ENCODE results near the gene LPIN3.
"Not testable (repeated sequence)": the region's sequence is repeated elsewhere in the genome, so short reads cannot be mapped to it uniquely, and the experiment has no call there.

The LPIN3 gene, protein sequence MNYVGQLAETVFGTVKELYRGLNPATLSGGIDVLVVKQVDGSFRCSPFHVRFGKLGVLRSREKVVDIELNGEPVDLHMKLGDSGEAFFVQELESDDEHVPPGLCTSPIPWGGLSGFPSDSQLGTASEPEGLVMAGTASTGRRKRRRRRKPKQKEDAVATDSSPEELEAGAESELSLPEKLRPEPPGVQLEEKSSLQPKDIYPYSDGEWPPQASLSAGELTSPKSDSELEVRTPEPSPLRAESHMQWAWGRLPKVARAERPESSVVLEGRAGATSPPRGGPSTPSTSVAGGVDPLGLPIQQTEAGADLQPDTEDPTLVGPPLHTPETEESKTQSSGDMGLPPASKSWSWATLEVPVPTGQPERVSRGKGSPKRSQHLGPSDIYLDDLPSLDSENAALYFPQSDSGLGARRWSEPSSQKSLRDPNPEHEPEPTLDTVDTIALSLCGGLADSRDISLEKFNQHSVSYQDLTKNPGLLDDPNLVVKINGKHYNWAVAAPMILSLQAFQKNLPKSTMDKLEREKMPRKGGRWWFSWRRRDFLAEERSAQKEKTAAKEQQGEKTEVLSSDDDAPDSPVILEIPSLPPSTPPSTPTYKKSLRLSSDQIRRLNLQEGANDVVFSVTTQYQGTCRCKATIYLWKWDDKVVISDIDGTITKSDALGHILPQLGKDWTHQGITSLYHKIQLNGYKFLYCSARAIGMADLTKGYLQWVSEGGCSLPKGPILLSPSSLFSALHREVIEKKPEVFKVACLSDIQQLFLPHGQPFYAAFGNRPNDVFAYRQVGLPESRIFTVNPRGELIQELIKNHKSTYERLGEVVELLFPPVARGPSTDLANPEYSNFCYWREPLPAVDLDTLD

DNA sequence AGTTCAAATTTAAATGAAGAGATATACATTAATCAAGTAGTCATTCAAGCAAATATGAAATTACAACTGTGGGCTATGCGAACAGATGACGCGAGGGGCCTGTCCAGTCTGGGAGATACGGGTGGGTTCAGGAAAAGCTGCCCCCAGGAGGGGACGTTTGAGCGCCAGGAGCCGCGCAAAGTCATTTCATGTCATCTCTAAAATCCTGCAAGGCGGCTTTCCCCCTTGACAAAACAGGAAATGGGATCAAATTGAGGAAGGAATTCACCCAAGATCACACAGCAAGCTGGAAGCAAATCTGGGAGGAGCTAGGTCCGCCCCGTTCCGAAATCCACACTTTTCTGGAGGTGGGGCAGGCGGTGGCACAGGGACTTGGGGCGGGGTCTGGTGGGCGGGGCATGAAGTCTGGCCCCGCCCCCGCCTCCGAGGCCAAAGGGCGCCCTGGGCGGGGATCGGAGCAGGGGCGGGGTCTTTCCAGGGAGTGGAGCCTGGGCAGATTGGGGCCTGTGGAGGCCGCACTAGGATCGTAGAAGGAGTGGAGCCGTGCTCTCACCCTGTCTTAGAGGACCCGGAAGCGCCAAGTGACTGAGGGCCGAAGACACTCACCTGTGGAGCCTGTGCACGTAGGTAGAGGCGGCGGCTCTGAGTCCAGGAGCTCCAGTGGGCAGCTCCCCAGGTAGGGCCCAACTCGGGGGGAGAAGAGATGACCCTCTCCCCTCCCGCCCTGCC lies at the start of gene LPIN3:
LPIN3 (plus strand) TSS at position 495 of the 729 bp plus-strand sequence. CDS start 4,983 bp downstream, outside the sequence.
- peak; percentile 55 for DNase-seq

DNA sequence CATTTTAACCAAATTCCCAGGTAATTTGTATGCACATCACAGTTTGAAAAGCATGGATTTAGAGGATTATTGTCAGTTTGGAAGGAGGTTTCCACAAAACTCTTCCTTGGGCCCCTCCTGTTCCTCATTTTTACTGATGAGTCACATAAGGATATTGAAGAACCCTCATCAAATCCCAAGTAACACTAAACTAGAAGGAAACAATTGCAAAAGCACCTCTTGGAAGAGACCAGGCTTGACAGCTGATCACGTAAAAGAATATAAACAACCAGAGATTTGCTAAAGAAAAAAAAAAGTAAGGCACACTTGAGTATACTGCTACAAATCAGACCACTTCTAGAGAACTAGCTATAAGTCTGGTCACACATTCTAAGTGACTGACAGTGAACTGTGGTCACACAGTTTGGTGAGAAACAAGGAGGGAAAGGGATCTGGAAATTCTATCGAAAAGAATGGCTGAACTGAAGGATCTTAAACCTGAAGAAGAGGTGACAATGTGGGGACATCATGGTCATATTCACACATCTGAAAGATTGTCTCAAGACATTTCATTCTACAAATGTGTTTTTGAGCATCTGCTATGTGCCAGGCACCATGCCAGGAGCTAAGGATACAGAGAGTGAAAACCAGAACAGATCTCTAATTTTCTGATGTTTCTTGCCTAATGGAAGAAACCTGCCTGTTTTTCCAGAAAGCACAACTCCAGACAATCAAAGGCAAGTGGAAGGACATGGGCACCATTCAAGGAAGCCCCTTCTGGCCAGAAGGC lies 47.2 kb upstream of the LPIN3 start:
- no peak for DNase-seq

DNA sequence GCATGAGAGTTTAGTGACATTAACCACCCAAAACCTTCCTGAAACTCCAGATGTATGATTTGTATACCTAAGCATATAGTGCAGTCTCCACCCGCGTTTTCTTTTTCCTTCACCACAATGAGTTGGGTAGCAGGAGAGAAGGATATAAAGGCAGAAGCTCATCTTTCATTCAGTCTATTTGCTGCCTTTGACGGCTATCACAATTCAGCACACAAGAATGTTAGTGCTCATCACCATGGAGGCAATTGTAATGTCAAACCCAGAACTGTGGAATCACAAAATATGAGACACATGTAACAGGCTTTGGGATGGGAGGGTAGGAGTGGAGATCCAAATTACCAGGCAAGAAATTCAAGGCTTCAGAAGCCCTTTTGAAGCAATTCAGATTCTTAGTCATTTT lies 40.7 kb upstream of the LPIN3 start:
- no peak for DNase-seq

DNA sequence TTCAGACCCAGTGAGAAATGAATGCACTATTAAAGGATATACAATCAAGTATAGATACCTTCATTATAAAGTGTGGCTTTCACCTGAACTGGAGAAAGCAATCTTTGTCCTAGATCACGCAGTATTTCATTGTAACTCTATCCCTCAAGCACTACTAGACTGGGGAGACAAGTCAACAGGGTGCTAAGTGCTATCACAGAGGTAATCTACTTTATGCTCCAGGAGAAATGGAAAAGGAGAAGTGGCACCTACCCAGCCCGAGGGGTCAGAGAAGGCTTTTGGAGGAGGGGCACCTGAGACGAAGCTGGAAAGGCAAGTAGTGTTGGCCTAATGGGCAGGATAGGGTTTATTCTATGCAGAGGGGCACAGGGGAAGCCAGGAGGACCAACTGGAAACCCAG lies 40.2 kb upstream of the LPIN3 start:
- no peak for DNase-seq

DNA sequence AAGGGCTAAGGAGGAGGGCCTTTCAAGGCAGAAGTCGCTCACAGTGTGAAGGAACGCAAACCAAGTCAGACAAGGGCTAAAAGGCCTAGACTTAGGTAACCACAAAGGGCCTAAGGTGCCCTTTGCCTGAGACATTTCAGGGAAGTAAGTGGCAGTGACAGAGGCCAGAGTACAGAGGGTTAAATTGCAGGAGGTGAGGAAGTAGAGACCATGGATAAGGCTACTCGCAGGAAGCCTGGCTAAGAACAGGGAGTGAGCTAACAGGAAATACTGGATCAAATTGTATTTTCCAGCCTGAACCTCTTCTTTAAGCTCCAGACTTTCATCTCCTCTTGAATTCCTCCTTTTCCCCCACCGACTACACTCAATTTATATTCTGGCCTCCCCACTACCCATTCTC lies 39.7 kb upstream of the LPIN3 start:
- DNase-seq, result no peak

DNA sequence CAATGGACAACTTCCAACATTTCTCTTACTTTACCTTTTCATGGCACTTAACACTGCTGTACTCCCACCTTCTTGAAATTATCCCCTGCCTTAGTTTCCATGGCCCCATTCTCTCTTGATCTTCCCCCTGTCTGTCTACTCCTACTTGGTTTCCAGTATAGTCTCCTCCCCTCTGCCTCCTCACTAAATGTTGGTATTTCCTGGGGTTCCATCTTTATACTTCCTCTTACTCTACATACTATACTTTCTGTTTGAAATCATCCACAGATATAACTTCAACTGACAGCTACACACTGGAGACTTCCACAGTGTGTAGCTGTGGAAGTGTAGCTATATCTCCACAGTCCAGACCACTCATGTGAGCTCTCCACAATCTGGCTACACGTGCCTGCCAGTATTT lies 36.6 kb upstream of the LPIN3 start:
- no peak for DNase-seq

DNA sequence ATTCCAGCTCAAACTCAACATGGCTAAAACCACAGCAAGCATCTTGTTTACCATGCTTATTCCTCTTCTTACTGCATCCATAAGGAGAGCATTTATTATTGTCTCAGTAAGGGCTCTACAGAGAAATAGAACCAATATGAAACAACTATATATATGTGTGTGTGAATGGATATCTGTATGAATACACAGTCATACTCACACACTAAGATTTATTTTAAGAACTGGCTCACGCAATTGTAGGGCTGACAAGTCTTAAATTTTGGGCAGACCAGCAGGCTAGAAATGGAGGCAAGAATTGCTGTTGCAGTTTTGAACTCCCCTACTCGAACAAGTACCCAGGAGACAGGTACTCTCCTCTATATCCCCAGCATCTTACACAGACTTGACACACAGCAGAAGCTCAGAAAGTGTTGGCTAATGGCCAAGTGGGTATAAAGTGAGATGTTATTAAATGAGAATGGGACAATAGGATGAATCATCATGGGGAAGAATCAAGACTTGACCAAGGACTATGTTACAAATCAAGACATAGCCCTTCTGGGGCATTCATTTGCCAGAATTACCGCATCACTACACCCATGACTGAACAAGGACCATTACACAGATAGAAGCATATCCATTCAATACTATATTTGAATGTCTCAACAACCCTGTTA lies 36.1 kb upstream of the LPIN3 start:
- no peak for DNase-seq

DNA sequence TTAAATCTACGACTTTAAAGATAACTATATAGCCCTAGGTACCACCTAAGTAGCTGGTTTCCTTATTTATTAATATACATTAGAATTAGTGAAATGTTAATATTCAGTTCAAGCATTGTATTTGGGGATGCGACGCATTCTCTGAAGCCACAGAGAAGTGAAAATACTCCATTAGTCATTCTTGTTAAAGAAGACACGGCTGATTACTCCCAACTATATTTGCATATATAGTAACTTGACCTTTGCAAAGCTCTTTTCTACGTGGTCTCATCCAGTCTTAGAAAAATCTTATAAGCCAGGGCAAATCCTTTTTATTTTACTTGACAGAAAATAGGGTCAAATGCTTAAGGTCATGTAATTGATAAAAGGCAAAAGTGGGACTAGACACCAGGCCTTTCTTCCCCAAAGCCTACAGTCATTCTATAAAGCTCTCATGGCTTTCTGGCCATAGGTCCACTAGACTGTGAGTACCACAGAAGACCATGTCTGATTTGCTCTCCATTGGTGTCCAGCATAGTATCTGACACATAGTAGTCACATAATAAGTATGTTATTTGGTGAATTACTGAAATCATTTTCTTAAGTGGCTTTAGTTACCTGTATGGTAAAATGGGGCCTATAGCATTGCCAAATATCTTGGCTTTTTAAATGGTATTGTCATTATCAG lies 34.4 kb upstream of the LPIN3 start:
- DNase-seq, result no peak

DNA sequence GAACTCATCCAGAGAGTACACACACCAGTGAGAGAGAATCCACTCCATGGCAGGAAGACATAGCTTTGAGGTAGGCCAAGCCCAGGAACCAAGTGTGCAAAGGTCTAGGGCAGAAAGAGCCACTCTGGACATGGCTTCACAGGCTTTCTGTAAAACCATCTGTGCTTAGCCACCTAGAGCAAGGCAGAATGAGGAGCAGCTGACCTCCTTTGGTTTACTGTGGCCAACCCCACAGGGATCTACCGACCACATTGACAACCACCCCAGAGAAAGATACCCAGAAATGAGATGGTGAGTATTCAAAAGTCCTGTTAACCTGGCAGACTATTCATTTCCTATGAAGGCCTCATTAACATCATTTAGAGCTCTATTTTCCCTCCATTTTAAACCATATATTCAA lies 33.6 kb upstream of the LPIN3 start:
- DNase-seq, result no peak

DNA sequence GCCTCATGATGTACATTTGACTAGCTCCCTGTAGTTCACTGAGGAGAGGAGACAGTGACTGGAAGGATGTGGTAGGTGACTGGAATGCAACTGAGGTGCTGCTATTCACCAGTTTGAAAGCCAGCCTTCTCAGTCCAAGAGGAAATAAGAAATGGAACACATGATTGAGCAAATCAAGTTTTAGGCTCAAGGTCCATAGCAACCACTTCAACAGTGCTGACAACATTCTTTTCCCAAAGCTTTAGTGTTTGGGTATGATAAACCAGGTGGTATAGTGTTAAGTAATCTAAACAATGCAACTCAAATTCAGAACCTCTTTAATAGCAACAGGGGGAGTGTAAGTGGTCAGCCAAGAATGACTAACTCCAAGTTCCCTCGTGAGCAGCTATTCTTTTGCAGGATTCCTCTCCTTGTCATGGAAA lies 32.3 kb upstream of the LPIN3 start:
- no peak for DNase-seq

DNA sequence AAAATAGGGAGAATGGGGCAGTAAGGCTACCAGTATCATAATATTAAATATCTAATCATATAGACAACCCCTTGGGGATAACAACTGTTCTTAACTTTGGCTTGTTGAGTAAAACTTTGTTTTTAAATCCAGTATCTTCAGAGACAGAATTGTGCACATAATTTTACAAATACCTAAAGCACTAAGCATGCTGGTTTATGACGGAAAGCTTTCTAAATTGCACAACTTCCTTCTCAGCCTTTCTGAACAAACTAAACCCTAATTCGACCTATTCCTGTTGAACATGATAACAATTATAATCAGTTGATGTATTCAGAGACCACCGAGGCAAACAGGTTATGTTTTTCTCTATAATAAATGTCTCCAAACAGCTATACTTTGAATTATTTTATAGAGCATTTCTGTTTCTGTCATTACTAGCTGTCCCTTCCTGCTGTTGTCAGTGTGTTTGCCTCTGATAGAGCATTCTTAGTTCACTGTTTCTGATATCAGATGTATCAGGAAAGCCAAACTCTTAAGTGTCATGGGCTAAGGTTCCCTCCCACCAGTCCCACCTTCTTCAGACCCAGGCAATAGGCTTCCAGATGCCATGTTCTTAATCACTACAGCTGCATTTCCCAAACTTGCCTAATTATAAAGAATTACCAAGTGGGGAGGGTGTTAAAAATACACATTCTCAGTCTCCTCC lies 31.8 kb upstream of the LPIN3 start:
- DNase-seq, result no peak

DNA sequence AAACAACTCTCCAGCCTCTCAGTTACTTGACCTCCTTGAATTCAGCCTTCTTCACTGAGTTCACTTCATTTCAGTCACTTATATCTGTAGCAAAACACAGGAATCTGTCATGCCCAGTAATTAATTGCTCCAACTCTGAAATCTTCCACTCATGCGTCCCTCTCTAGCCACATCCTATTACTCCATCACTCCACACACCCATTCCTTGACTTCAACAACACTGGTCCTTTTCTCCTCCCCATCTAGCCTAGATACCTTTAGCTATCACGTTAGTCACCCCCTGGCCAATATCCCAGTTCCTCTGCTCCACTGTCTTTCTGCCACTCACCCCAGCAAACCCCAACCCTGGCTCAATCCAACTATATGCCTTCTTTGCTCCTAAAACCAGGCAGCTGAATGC lies 30.8 kb upstream of the LPIN3 start:
- no peak for DNase-seq

DNA sequence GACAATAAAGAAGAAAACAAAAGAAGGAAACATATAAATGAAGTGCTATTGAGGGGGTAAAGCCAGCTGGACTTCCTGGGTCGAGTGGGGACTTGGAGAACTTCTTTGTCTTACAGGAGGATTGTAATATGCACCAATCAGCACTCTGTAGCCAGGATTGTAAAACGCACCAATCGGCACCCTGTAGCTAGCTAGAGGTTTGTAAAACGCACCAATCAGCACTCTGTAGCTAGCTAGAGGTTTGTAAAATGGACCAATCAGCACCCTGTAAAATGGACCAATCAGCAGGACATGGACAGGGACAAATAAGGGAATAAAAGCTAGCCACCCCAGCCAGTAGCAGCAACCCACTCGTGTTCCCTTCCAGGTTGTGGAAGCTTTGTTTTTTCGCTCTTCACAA lies 28.6 kb upstream of the LPIN3 start:
- not testable (repeated sequence) for DNase-seq

DNA sequence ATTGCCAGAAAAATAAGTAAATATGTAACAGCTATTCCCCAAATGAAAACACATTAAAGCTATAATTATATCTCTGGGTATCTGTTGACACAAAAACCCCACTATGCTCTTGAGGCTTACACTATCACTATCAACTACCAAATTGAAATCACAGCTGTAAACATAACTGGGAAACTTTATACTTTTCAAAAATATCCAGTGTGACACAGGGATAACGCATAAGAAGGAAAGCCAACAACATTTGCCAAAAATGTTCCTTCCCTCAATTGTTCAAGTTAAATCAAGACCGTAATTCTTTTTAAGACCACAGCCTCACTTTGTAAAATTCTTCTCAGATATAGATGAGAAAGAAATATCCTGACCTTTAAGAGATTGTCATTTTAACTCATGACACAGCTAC lies 26.2 kb upstream of the LPIN3 start:
- DNase-seq, result no peak

DNA sequence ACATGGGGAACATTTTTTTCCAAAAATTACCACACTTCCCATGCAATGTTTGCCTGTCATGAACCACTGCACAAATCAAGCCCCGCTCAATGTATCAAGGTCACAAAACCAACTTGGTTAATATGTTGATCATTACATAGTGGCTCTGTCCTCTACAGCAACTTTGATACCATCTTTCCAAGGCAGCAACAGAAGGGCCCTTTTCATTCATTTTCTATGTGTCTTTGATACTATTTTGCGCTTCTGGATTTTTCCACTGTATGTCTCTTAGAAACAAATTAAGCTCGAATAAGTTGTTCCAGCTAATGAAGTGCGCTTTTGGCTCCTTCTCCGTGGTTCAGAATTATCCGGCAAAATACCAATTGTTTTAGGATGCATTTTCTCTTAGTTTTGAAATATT lies 24.6 kb upstream of the LPIN3 start:
- DNase-seq, result no peak

DNA sequence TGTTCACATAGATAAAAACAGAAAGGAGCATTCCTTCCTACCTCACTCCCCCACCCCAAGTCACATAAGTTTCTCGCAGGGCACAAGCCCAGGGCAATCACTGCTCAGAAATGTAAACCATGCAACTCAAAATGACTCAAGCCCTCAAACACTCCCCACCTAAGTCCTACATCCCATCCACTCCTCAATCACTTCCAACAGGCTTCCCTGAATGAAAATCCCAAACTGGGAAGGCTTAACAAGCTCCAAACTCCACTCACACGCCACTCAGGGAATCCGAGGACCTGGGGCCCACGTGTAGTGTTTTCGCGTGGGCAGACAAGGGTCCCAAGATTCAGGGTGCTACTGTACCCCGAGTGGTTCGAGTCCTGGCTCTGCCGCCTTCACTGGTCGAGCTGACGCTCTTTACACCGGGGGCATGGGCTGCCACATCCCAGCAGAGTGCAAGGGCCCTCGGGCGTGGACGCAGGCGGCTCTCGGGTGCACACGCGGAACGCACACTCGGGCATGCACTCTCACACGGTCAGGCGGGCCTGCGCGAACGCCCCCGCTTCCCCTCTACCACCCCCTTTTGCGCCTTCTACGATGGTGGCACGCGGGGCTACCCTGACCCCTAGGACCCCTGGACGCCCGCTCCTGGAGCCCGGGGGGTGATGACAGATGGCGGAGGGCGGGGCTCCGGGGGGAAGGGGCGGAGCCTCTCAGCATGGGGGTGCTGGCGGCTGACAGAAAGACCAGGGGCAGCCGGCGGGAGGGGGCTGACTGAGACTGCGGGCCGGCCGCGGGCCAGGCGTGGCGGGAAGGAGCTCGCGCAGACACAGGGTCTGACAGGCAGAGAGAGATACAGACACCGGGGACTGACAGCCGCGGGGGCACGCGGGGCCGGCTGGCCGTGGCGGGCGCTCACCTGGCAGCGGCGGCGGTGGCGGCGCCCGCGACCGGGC lies 23.7 kb upstream of the LPIN3 start:
- peak; percentile 82 for DNase-seq

DNA sequence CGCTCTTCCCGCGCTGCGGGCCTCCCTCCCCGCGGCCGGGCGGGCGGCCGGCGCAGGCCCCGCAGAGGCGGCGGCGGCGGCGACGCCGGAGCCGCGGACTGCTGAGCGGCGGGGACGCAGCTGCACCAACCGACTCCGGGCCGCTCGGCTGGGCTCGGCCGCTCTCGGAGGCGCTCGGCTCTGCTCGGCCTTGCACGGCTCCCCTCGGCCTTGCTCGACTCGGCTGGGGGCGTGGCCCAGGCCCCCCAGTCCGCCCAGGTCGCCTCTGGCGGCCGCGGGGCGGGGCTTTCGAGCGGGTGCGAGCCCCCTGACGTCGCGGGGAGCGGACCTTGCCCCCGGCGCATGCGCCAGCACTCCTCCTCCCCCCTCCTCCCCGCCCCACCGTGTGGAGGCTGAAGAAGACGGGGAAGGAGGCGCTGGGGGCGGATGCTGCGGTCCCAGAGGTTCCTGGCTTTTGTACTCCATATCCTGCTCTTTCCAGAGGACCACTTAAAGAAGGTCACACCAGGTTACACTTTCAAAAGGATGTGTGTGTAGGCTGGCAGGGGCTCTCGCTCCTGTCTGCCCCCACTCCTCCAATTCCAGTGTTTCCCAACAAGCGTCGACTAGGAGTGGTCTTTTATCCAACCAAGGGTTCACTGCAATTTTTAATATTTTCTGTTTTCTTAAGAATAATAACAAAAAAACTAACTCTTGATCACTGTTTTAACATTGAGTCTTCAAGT lies 22.9 kb upstream of the LPIN3 start, which contains the start of gene ZHX3:
ZHX3 (minus strand) TSS at position 186 of the 725 bp plus-strand sequence. CDS start 112,815 bp downstream, outside the sequence.
- DNase-seq, result peak; percentile 98

DNA sequence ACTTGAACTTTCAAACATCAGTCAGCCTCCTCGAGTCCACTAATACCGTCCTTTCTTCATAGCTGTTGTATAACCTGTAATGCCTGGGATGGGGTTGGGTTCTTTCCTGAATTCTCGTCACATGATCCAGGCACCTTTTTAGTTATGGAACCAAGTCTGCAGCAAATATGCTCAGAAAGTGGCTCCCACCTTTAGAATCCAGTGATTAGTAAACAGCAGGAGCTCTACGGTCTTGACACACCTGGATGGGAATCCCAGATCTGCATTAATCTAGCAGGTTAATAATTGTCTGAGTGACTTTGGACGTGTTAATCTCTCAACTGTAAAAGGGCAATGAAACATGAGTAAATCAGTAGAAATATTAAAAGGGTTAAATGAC lies 22.4 kb upstream of the LPIN3 start:
- no peak for DNase-seq

DNA sequence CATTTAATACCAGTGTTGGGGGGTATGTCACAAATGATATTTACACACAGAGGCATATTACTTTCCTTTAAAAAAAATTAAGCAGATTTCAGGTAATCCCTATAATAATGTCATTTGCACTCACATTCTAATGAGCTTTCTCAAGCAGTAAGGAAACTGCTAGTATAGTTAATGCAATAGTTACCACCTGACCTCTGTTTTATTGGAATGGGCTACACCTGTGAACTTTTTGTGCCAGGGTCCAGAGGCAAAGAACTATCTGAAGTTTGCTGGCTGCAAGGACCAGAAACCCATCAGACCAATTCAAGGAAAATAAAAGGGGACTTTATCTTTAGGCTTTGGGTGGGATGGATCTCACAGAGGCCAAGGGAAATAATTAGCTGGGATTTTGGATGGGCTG lies 20.2 kb upstream of the LPIN3 start:
- DNase-seq, result no peak

All from stimulated activated CD4-positive, alpha-beta T cell treated with anti-CD3 and anti-CD28 coated beads, Interleukin-4, amount 100 ng/mL, for 1 hour (primary cell).